GM21576 (cell line): ENCODE measurements around the gene NFE2L1.

ENCODE experiments used
- ATAC-seq: cut with Tn5 transposase; IDR thresholded peaks from one replicate; pipeline ENCODE4 v1.9.1; 2021; ENCODE audit warnings: mild to moderate bottlenecking, moderate library complexity; ENCODE audit not compliant: unreplicated experiment

NFE2L1 gene

GRCh38 chr17:48047113-48047740 lies 932 bp upstream of the NFE2L1 start:
- no peak for ATAC-seq

- ATAC-seq: peak; percentile 37
Observed at GRCh38 chr17:48048384-48049126, 396 bp downstream of the NFE2L1 start.

GRCh38 chr17:48051283-48051682 lies 3.1 kb downstream of the NFE2L1 start:
- no peak for ATAC-seq

GRCh38 chr17:48051706-48052486 lies 3.7 kb downstream of the NFE2L1 start:
- no peak for ATAC-seq

GRCh38 chr17:48052956-48053757 lies 5.0 kb downstream of the NFE2L1 start:
- no peak for ATAC-seq

GRCh38 chr17:48053758-48054237 lies 5.6 kb downstream of the NFE2L1 start:
- ATAC-seq: no peak

- no peak for ATAC-seq
Observed at GRCh38 chr17:48054238-48055185, 6.4 kb downstream of the NFE2L1 start.

- no peak for ATAC-seq
Observed at GRCh38 chr17:48055531-48056245, 7.5 kb downstream of the NFE2L1 start.

GRCh38 chr17:48056246-48056745 lies 8.1 kb downstream of the NFE2L1 start:
- no peak for ATAC-seq

- ATAC-seq: no peak
Observed at GRCh38 chr17:48056879-48057278, 8.7 kb downstream of the NFE2L1 start.

- no peak for ATAC-seq
Observed at GRCh38 chr17:48057626-48058025, 9.5 kb downstream of the NFE2L1 start.

- ATAC-seq: no peak
Observed at GRCh38 chr17:48058393-48059124, 10.4 kb downstream of the NFE2L1 start.

- ATAC-seq: no peak
Observed at GRCh38 chr17:48059125-48059668, 11.0 kb downstream of the NFE2L1 start.

- no peak for ATAC-seq
Observed at GRCh38 chr17:48060249-48060648, 12.1 kb downstream of the NFE2L1 start.

GRCh38 chr17:48062273-48062672 lies 14.1 kb downstream of the NFE2L1 start:
- no peak for ATAC-seq

GRCh38 chr17:48064638-48065037 lies 16.5 kb downstream of the NFE2L1 start:
- ATAC-seq: no peak

GRCh38 chr17:48066192-48066591 lies 18.0 kb downstream of the NFE2L1 start:
- ATAC-seq: no peak

- ATAC-seq: no peak
Observed at GRCh38 chr17:48066656-48067055, 18.5 kb downstream of the NFE2L1 start.
